SH-SY5Y (cell line): Measurements from ENCODE around the gene TENT5C.

ENCODE experiments used
- GATA2 ChIP-seq: IDR thresholded peaks from 2 replicates; pipeline ENCODE4 v1.6.1; 2011; ENCODE audit warnings: mild to moderate bottlenecking, low read depth, low read length
- GATA3 ChIP-seq: IDR thresholded peaks from 2 replicates; pipeline ENCODE4 v1.6.1; 2011; ENCODE audit warnings: low read depth, mild to moderate bottlenecking, low read length, moderate library complexity

DNA sequence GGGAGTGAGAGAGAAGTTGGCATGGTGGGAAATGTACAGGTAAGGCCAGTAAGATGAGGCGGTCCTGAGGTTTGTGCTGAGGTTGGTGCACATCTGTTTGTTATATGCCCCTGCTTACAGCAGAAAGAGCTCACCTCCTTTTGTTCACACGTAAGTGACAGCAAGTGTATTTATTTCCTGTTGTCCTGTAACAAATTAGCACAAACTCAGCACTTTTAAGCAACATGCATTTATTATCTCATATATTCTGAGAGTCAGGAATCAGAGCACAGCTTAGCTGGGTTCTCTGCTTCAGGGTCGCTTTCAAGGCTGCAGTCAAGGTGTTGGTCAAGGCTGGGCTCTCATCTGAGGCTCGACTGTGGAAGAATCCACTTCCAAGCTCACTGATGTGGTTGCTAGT, 45.8 kb downstream of the TENT5C start:
- no peak for TF ChIP-seq GATA2
- no peak for TF ChIP-seq GATA3
